PFSK-1 (cell line): ENCODE measurements around the gene SND1.

Source experiments
- FOXP2 ChIP-seq: optimal IDR thresholded peaks from 2 replicates; pipeline ENCODE3; 2011; ENCODE audit warnings: borderline replicate concordance, control low read depth, inconsistent platforms; ENCODE audit not compliant: insufficient read depth; ENCODE audit errors: extremely low read length, extremely low read depth
- POLR2AphosphoS5 ChIP-seq: IDR thresholded peaks from 2 replicates; pipeline ENCODE4 v1.6.1; 2012; ENCODE audit warnings: low read depth, mild to moderate bottlenecking, control low read depth, low read length, moderate library complexity
- REST ChIP-seq, 2 experiments: IDR thresholded peaks; 2 replicates each; pipeline versions ENCODE4 v1.6.1 to v1.8.0; 2011 to 2012; ENCODE audit warnings: low read depth in 2 of 2, low read length in 2 of 2, control low read depth in 1 of 2, inconsistent platforms in 1 of 2, mild to moderate bottlenecking in 1 of 2, moderate library complexity in 1 of 2; ENCODE audit not compliant: insufficient read depth in 1 of 2
- SIN3A ChIP-seq: IDR thresholded peaks from 2 replicates; pipeline ENCODE4 v1.6.1; 2012; ENCODE audit warnings: mild to moderate bottlenecking, low read length, moderate library complexity, borderline replicate concordance; ENCODE audit not compliant: insufficient read depth
- TAF1 ChIP-seq: IDR thresholded peaks from 2 replicates; pipeline ENCODE4 v1.6.1; 2012; ENCODE audit warnings: low read length, control low read depth, borderline replicate concordance; ENCODE audit not compliant: insufficient read depth

SND1 gene

GRCh38 chr7:128022631-128023532 lies 370.9 kb downstream of the SND1 start:
- TF ChIP-seq POLR2AphosphoS5 (no peak), REST (IDR thresholded peaks at IDR 0.05; ENCODE audit: insufficient read depth in 1 of 2, low read depth in 2 of 2, low read length in 2 of 2) (no peak), FOXP2 (no peak)

GRCh38 chr7:128024151-128024550 lies 372.2 kb downstream of the SND1 start:
- no peak for TF ChIP-seq TAF1
- no peak for TF ChIP-seq REST (IDR thresholded peaks at IDR 0.05; ENCODE audit: insufficient read depth in 1 of 2, low read depth in 2 of 2, low read length in 2 of 2)
- TF ChIP-seq SIN3A: no peak
- no peak for TF ChIP-seq FOXP2
- TF ChIP-seq POLR2AphosphoS5: no peak

GRCh38 chr7:128025380-128025779 lies 373.4 kb downstream of the SND1 start:
- TF ChIP-seq REST (IDR thresholded peaks at IDR 0.05; ENCODE audit: insufficient read depth in 1 of 2, low read depth in 2 of 2, low read length in 2 of 2) (no peak), SIN3A (no peak), POLR2AphosphoS5 (no peak), TAF1 (no peak), FOXP2 (no peak)

- TF ChIP-seq POLR2AphosphoS5: no peak
- TF ChIP-seq SIN3A: no peak
- TF ChIP-seq FOXP2: no peak
- TF ChIP-seq REST (IDR thresholded peaks at IDR 0.05; ENCODE audit: insufficient read depth in 1 of 2, low read depth in 2 of 2, low read length in 2 of 2): no peak
- TF ChIP-seq TAF1: no peak
Measured at GRCh38 chr7:128025819-128026218, 373.8 kb downstream of the SND1 start.

GRCh38 chr7:128026551-128026950 lies 374.6 kb downstream of the SND1 start:
- TF ChIP-seq FOXP2: no peak
